Esophagus squamous epithelium (tissue), 4 donors: ENCODE results near the gene TSKU.

ENCODE experiments used
- POLR2A ChIP-seq, 4 donors: fragments of 450-650 bp; IDR thresholded peaks; one replicate each; pipeline ENCODE4 v1.6.1; 2017; ENCODE audit warnings: antibody characterized with exemption in 4 of 4, mild to moderate bottlenecking in 4 of 4, moderate library complexity in 3 of 4
- TF ChIP-seq, protein P1 (sequence below), 6 experiments: fragments of 450-650 bp in 4 of 6; fragments of 200-600 bp in 2 of 6; sonication (generic) in 2 of 6; IDR thresholded peaks; one replicate each; pipeline ENCODE4 v1.5.1; 2016 to 2019; ENCODE audit warnings: antibody characterized with exemption in 6 of 6, mild to moderate bottlenecking in 4 of 6, moderate library complexity in 4 of 6

DNA sequence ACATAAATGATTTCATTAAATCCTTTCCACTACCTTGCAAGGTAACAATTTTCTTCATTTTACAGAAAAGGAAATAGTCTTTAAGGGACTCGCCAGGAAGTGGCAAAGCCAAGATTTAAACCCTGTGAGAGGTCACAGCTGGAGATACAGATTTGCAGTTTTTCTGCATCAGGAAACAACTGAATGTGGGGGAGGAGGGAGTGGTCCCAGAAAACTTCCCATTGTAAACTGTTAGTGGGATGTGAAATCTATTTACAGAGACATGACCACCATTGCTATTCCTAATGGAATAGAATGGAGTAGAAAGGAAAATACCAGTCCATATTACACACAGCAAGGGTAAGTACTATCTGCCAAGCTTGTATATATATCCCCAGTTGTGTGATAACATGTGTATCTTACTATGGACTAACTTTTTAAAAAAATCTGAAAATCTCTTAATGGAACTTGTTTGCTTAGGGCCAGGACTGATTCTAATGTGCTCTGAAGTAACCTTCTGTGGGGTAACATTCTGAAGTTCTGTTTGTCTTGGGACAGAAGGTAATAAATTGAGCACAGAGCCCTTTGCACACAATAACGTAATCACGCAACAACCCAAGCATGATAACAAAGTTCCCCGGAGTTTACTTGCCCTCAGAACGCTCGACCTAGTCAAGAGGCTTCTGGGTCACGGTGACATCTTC lies 10.9 kb upstream of the TSKU start:
- TF ChIP-seq, protein P1, sequence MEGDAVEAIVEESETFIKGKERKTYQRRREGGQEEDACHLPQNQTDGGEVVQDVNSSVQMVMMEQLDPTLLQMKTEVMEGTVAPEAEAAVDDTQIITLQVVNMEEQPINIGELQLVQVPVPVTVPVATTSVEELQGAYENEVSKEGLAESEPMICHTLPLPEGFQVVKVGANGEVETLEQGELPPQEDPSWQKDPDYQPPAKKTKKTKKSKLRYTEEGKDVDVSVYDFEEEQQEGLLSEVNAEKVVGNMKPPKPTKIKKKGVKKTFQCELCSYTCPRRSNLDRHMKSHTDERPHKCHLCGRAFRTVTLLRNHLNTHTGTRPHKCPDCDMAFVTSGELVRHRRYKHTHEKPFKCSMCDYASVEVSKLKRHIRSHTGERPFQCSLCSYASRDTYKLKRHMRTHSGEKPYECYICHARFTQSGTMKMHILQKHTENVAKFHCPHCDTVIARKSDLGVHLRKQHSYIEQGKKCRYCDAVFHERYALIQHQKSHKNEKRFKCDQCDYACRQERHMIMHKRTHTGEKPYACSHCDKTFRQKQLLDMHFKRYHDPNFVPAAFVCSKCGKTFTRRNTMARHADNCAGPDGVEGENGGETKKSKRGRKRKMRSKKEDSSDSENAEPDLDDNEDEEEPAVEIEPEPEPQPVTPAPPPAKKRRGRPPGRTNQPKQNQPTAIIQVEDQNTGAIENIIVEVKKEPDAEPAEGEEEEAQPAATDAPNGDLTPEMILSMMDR (IDR thresholded peaks at IDR 0.05), result no peak
- TF ChIP-seq POLR2A (IDR thresholded peaks at IDR 0.05), result no peak
